ENCODE measurements around the gene ARFGAP3. TPM values are rescaled to one million over a fixed set of nuclear protein-coding genes. Genes with fewer than 3 reads are reported as not detected.

The ARFGAP3 gene
- total RNA-seq, 1 experiment from 2014 or later: 37.8 TPM

DNA sequence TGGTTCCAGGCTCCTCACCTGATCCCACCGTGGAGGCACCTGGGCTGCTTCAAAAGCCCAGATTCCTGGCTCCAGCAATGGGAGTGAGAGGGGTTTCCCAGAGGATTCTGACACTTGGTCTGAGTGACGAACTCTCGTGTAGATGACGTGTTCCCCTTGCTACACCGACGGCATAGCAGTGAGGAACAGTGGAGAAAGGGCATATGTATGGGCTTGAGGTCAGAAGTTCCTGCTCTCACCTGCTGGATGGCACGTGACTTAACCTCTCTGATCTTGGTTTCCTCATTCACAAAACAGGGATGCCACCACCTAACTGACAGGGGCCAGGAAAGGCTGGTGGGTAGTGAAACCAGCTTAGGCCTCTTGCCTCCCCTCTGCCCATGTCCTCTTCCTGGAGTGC, 30.0 kb upstream of the ARFGAP3 start:
- CTCF ChIA-PET: interaction anchor here (1.6 kb wide), 1 partner anchor 19 kb away, joined by 8 read pairs; no protein-coding TSS in a partner anchor
- no peaks in the 10 kb centered on the region for H3K9me3 Mint-ChIP-seq (ENCODE audit: low read depth, unreplicated experiment)
- H3K36me3 Mint-ChIP-seq (ENCODE audit: insufficient read depth, unreplicated experiment): peaks cover 94% of the 10 kb centered on the region
- H3K4me3 Mint-ChIP-seq (ENCODE audit: low read depth, unreplicated experiment): peak overlapping the region; percentile 63
- peaks cover 33% of the 10 kb centered on the region for H3K4me1 Mint-ChIP-seq (ENCODE audit: low read depth, unreplicated experiment)
- intact Hi-C loops (cut with micrococcal nuclease; ENCODE audit: unreplicated experiment): no loop called here
- H3K27me3 Mint-ChIP-seq (ENCODE audit: unreplicated experiment): no peaks in the 10 kb centered on the region
- TF ChIP-seq, protein P1, sequence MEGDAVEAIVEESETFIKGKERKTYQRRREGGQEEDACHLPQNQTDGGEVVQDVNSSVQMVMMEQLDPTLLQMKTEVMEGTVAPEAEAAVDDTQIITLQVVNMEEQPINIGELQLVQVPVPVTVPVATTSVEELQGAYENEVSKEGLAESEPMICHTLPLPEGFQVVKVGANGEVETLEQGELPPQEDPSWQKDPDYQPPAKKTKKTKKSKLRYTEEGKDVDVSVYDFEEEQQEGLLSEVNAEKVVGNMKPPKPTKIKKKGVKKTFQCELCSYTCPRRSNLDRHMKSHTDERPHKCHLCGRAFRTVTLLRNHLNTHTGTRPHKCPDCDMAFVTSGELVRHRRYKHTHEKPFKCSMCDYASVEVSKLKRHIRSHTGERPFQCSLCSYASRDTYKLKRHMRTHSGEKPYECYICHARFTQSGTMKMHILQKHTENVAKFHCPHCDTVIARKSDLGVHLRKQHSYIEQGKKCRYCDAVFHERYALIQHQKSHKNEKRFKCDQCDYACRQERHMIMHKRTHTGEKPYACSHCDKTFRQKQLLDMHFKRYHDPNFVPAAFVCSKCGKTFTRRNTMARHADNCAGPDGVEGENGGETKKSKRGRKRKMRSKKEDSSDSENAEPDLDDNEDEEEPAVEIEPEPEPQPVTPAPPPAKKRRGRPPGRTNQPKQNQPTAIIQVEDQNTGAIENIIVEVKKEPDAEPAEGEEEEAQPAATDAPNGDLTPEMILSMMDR (IDR thresholded peaks at IDR 0.05; ENCODE audit: unreplicated experiment): no peak
- peak overlapping the region; percentile 99 for H3K27ac Mint-ChIP-seq (ENCODE audit: unreplicated experiment)
- DNase-seq: no peak
- BruUV-seq (replicated peaks): no TSS peak

DNA sequence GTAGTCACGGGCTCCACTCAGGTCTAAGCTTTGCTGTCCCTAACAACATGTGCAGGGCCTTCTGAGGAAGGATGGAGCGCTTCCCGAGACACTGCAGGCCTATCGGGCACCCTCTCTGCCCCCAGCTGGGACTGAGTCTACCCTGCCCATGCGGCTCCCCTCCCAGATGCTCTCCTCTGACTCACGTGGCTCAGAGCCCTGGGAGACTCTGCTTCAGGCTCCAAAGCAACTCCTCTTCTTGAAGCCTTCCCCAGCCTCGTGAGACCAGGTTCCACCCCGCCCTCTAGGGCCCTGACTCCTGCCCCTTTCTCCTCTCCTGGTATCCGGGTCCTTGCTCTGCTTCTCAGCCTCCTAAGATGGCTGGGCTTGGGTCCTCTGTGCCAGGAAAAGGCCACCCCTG, 28.4 kb upstream of the ARFGAP3 start:
- intact Hi-C loops (cut with micrococcal nuclease; ENCODE audit: unreplicated experiment): no loop called here
- Mint-ChIP-seq H3K27ac (ENCODE audit: unreplicated experiment) (peak overlapping the region; percentile 99), H3K4me1 (ENCODE audit: low read depth, unreplicated experiment) (peaks cover 33% of the 10 kb centered on the region), H3K9me3 (ENCODE audit: low read depth, unreplicated experiment) (no peaks in the 10 kb centered on the region), H3K36me3 (ENCODE audit: insufficient read depth, unreplicated experiment) (peaks cover 91% of the 10 kb centered on the region), H3K27me3 (ENCODE audit: unreplicated experiment) (no peaks in the 10 kb centered on the region), H3K4me3 (ENCODE audit: low read depth, unreplicated experiment) (no peak overlapping the region)
- no peak for DNase-seq
- TF ChIP-seq, protein P1 (IDR thresholded peaks at IDR 0.05; ENCODE audit: unreplicated experiment): no peak
- CTCF ChIA-PET: no interaction called here
- no TSS peak for BruUV-seq (replicated peaks)

DNA sequence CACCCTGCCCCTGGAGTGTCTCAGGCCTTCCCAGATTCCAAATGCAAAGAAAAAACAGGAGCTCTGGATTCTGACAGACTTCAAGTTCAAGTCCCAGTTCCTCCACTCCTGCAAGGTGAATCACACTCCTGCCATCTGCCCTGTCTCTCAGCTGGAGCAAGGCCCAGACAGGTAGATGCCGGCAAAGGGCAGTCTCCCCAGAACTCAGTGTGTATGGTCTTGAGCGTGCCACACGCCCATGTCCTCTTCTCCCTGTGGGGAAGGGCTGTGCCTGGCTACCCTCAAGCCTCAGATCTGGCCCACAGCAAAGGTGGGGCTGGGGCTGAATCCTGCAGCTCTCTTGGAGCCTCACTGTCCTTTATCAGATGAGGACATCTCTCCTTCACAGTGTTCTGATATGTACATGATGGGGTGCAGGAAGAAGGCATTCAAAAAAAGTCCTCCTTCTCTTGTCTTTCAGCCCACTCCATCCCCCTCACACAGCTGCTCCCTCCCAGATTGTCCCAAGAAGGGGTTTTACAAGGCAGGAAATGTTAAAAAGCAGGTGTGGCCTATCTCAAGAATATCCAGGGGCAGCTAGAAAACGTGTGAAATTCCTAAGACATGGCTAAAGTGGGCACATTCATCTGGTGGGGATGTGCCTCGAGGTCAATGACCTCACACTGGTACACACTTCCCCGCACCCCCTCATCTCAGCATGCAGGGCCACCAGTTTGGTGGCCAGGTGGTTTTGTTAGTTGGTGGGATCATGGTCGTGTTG, 27.7 kb upstream of the ARFGAP3 start:
- DNase-seq: no peak
- H3K27me3 Mint-ChIP-seq (ENCODE audit: unreplicated experiment): no peaks in the 10 kb centered on the region
- TF ChIP-seq, protein P1 (IDR thresholded peaks at IDR 0.05; ENCODE audit: unreplicated experiment): no peak
- CTCF ChIA-PET: interaction anchor here (0.8 kb wide), 1 partner anchor 149 kb away, joined by 3 read pairs; no protein-coding TSS in a partner anchor
- H3K4me3 Mint-ChIP-seq (ENCODE audit: low read depth, unreplicated experiment): no peak overlapping the region
- intact Hi-C loops (cut with micrococcal nuclease; ENCODE audit: unreplicated experiment): no loop called here
- no TSS peak for BruUV-seq (replicated peaks)
- H3K36me3 Mint-ChIP-seq (ENCODE audit: insufficient read depth, unreplicated experiment): peaks cover 92% of the 10 kb centered on the region
- H3K9me3 Mint-ChIP-seq (ENCODE audit: low read depth, unreplicated experiment): no peaks in the 10 kb centered on the region
- peak overlapping the region; percentile 99 for H3K27ac Mint-ChIP-seq (ENCODE audit: unreplicated experiment)
- peaks cover 32% of the 10 kb centered on the region for H3K4me1 Mint-ChIP-seq (ENCODE audit: low read depth, unreplicated experiment)

DNA sequence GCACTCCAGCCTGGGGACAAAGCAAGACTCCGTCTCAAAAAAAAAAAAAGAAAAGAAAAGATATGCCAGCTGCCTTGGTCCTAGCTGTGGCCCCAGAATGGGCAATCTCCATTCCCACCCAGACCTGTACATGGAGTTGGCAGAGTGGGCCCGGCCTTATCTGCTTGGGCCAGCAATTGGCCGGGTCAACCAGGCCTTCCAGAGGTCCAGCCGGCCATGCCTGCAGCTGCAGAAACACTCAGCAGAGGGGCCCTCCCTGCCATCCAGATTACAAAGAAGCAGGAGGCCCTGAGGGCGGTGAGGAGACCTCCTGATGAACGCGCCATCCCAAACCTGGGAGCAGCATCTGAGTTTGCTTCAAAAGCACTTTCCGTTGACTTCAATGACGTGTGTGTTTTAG, 26.9 kb upstream of the ARFGAP3 start:
- Mint-ChIP-seq H3K9me3 (ENCODE audit: low read depth, unreplicated experiment) (no peaks in the 10 kb centered on the region), H3K4me1 (ENCODE audit: low read depth, unreplicated experiment) (peaks cover 24% of the 10 kb centered on the region), H3K27me3 (ENCODE audit: unreplicated experiment) (no peaks in the 10 kb centered on the region), H3K27ac (ENCODE audit: unreplicated experiment) (no peak overlapping the region), H3K36me3 (ENCODE audit: insufficient read depth, unreplicated experiment) (peaks cover 92% of the 10 kb centered on the region), H3K4me3 (ENCODE audit: low read depth, unreplicated experiment) (no peak overlapping the region)
- no TSS peak for BruUV-seq (replicated peaks)
- no peak for DNase-seq
- CTCF ChIA-PET: no interaction called here
- TF ChIP-seq, protein P1 (IDR thresholded peaks at IDR 0.05; ENCODE audit: unreplicated experiment): no peak
- intact Hi-C loops (cut with micrococcal nuclease; ENCODE audit: unreplicated experiment): no loop called here
